HG03280 (cell line): ENCODE data around the gene BHLHE40.

Source experiments
- ATAC-seq: cut with Tn5 transposase; IDR thresholded peaks from one replicate; pipeline ENCODE4 v1.9.1; 2021; ENCODE audit warnings: mild to moderate bottlenecking, moderate library complexity; ENCODE audit not compliant: unreplicated experiment

Gene BHLHE40

GRCh38 chr3:4982773-4983738 lies 3.8 kb downstream of the BHLHE40 start:
- no peak for ATAC-seq

GRCh38 chr3:4983739-4984510 lies 4.7 kb downstream of the BHLHE40 start:
- ATAC-seq, result peak; percentile 51

- ATAC-seq, result no peak
Observed at GRCh38 chr3:4984511-4984864, 5.3 kb downstream of the BHLHE40 start.

- no peak for ATAC-seq
Observed at GRCh38 chr3:4985330-4986174, 6.3 kb downstream of the BHLHE40 start.

GRCh38 chr3:4986175-4986781 lies 7.0 kb downstream of the BHLHE40 start:
- ATAC-seq, result peak; percentile 30

GRCh38 chr3:4986782-4987537 lies 7.7 kb downstream of the BHLHE40 start:
- peak; percentile 61 for ATAC-seq

- no peak for ATAC-seq
Observed at GRCh38 chr3:4987538-4988296, 8.5 kb downstream of the BHLHE40 start.

- no peak for ATAC-seq
Observed at GRCh38 chr3:4988983-4989834, 10.0 kb downstream of the BHLHE40 start.

- no peak for ATAC-seq
Observed at GRCh38 chr3:4990069-4990468, 10.8 kb downstream of the BHLHE40 start.

GRCh38 chr3:4992118-4992517 lies 12.9 kb downstream of the BHLHE40 start:
- ATAC-seq, result no peak

- no peak for ATAC-seq
Observed at GRCh38 chr3:4993276-4994143, 14.3 kb downstream of the BHLHE40 start.

- ATAC-seq, result no peak
Observed at GRCh38 chr3:4994144-4994730, 15.0 kb downstream of the BHLHE40 start.

- ATAC-seq, result peak; percentile 61
Observed at GRCh38 chr3:4994823-4995499, 15.7 kb downstream of the BHLHE40 start.

- ATAC-seq, result no peak
Observed at GRCh38 chr3:4995500-4996053, 16.3 kb downstream of the BHLHE40 start.

- ATAC-seq, result no peak
Observed at GRCh38 chr3:4996223-4996765, 17.1 kb downstream of the BHLHE40 start.
